H1 (cell line): ENCODE results near the gene CLEC1B. TPM values are rescaled to one million over a fixed set of nuclear protein-coding genes. Genes with fewer than 3 reads are reported as not detected.

Experiments used
- GTF2F1 ChIP-seq: IDR thresholded peaks from 2 replicates; pipeline ENCODE4 v1.6.1; 2012; ENCODE audit warnings: low read depth, low read length, improper control_type of control experiment, borderline replicate concordance
- polyA plus RNA-seq, 7 experiments: library from polyadenylated mRNA; depleted of rRNA in 3 of 7; stranded (reverse) in 5 of 7; unstranded in 2 of 7; fragments of >200 nt in 5 of 7; fragments of 200-250 nt in 2 of 7; gene quantifications; 1 replicate in 5 of 7; 2 replicates in 1 of 7; 4 replicates in 1 of 7; pipeline versions ENCODE4 v1.2.1 to v1.2.3, GENCODE V29; 2011 to 2013; ENCODE audit warnings: missing spikeins in 2 of 7, mixed read lengths in 2 of 7
- total RNA-seq: library from RNA; stranded (reverse); fragmentation: NEBNext Ultra II Directional; extraction: Animal tissue kit (Norgen Biotek cat#: 25700); gene quantifications from 2 replicates; pipeline ENCODE4 v1.2.1, GENCODE V29; 2021

CLEC1B gene
- total and polyA plus RNA-seq, 2 of the 8 experiments (the other 6 are each of a cell fraction or from before 2014, with no cell fraction given) = not detected

DNA sequence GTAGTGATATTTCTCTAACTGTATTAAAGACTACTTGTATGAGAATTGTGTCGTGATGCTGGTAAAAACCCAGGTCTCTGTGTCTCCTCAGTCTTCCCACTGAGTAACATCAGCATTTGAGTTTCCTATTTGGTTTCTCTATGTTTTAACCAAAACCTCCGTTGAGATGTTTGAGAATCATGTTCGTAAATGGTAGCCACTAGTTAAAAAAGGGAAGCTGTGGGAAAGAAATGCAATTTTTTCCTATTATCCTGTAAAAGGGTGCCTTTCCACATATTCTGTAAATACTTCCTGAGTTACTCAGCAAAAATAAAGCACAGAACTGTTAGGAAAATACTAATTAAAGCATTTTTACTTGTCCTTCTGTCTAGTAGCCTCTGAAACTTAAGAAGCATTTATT, 7.0 kb downstream of the CLEC1B start (continued):
- TF ChIP-seq GTF2F1 = no peak
- TF ChIP-seq, all 59 proteins: peak for 0
